ENCODE measurements around the gene ANAPC16.

DNA sequence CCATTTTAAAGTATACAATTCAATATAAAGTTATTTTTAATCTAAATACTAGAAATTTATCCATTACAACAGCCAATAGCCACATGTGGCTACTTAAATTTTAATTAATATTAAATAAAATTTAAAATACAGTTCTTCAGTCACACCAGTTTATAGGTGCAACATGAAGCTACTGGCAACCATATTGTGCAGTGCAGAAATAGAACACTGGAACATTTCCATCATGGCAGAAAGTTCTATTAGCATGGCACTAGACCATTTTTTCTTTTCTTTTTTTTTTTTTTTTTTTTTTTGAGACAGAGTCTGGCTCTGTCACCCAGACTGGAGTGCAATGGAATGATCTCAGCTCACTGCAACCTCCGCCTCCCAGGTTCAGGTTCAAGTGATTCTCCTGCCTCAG, 5.5 kb downstream of the ANAPC16 start:
- TF ChIP-seq, protein P1, sequence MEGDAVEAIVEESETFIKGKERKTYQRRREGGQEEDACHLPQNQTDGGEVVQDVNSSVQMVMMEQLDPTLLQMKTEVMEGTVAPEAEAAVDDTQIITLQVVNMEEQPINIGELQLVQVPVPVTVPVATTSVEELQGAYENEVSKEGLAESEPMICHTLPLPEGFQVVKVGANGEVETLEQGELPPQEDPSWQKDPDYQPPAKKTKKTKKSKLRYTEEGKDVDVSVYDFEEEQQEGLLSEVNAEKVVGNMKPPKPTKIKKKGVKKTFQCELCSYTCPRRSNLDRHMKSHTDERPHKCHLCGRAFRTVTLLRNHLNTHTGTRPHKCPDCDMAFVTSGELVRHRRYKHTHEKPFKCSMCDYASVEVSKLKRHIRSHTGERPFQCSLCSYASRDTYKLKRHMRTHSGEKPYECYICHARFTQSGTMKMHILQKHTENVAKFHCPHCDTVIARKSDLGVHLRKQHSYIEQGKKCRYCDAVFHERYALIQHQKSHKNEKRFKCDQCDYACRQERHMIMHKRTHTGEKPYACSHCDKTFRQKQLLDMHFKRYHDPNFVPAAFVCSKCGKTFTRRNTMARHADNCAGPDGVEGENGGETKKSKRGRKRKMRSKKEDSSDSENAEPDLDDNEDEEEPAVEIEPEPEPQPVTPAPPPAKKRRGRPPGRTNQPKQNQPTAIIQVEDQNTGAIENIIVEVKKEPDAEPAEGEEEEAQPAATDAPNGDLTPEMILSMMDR (IDR thresholded peaks at IDR 0.05), result no peak
- TF ChIP-seq POLR2A (IDR thresholded peaks at IDR 0.05), result no peak
